DOHH2 (cell line): ENCODE data around the gene GDF7.

Source experiments
- EZH2phosphoT487 ChIP-seq: fragments of 200-600 bp; sonication (generic); IDR thresholded peaks from 2 replicates; pipeline ENCODE4 v1.6.1; 2017; ENCODE audit warnings: borderline replicate concordance, mild to moderate bottlenecking, antibody characterized with exemption, low read length, moderate library complexity, mixed read lengths
- TF ChIP-seq, protein P1 (sequence below): fragments of 200-600 bp; sonication (generic); IDR thresholded peaks from one replicate; pipeline ENCODE4 v1.5.1; 2014; ENCODE audit warnings: antibody characterized with exemption, mild to moderate bottlenecking, low read depth, low read length; ENCODE audit not compliant: poor library complexity, severe bottlenecking

- TF ChIP-seq, protein P1, sequence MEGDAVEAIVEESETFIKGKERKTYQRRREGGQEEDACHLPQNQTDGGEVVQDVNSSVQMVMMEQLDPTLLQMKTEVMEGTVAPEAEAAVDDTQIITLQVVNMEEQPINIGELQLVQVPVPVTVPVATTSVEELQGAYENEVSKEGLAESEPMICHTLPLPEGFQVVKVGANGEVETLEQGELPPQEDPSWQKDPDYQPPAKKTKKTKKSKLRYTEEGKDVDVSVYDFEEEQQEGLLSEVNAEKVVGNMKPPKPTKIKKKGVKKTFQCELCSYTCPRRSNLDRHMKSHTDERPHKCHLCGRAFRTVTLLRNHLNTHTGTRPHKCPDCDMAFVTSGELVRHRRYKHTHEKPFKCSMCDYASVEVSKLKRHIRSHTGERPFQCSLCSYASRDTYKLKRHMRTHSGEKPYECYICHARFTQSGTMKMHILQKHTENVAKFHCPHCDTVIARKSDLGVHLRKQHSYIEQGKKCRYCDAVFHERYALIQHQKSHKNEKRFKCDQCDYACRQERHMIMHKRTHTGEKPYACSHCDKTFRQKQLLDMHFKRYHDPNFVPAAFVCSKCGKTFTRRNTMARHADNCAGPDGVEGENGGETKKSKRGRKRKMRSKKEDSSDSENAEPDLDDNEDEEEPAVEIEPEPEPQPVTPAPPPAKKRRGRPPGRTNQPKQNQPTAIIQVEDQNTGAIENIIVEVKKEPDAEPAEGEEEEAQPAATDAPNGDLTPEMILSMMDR = no peak
- TF ChIP-seq EZH2phosphoT487 = no peak
Measured at GRCh38 chr2:20707601-20708000, 40.7 kb downstream of the GDF7 start.
